ENCODE results near the gene COL6A2. TPM values are rescaled to one million over a fixed set of nuclear protein-coding genes. Genes with fewer than 3 reads are reported as not detected.

Gene COL6A2
- total and polyA plus RNA-seq, 2 of the 13 experiments (the other 11 are each of a cell fraction or from before 2014, with no cell fraction given) = 0.07 to 0.41 TPM

DNA sequence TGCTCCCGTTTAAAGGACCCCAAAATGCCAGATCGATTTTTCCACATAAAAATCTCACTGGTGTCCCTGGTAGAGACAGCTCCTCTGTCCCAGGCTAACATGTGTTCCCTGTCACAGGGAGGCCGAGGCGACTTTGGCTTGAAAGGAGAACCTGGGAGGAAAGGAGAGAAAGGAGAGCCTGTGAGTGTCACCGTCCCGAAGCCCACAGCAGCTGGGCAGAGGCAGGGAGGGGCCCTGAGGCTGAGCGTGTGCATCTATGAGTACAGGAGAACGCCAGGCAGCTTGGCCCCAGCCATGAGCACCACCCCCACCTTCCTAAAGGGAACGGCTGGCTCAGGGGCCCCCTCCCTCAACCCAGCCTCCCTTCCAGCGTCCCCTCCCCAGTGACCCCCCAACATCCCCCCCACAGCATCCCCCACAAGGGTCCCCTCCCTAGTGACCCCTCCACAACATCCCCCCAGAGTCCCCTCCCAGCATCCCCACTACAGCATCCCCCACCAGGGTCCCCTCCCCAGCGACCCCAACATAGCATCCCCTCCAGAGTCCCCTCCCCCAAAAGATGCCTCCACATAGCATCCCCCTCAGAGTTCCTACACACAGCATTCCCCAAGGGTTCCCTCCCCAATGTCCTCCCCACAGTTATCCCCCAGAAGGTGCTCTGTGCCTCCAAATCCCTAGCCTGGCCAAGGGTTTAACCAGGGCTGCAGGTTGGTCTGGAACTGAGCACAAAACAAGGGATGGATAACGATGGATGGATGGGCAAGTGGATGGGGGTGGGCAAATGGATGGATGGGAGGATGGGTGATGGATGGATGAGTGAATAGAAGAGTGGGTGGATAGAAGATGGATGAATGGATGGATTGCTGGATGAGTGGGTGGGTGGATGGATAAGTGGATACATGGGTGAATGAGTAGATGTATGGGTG lies 25.1 kb downstream of the COL6A2 start:
- ChIA-PET POLR2A (no interaction called here), CTCF (ENCODE audit: low intra/inter-chr PET ratio, low total read pairs) (no interaction called here)
- Histone ChIP-seq H4K20me1 (ENCODE audit: insufficient read depth, low read length) (no peaks in the 10 kb centered on the region), H3K27ac (ENCODE audit: extremely low read length, insufficient read depth, low read length) (no peak overlapping the region), H2AFZ (ENCODE audit: low read length) (no peak overlapping the region), H3K9me3 (ENCODE audit: low read length) (no peaks in the 10 kb centered on the region), H3K4me2 (ENCODE audit: low read depth, low read length) (no peak overlapping the region), H3K4me1 (ENCODE audit: insufficient read depth, low read length) (no peaks in the 10 kb centered on the region), H3K27me3 (ENCODE audit: control insufficient read depth in 1 of 2, insufficient read depth in 2 of 2, low read length in 2 of 2) (peaks cover 1 to 19% of the 10 kb centered on the region in 2 experiments; a peak in 2 of 5 replicates), H3K4me3 (replicated peaks in 1 of 3; ENCODE audit: insufficient read depth in 1 of 3, low read depth in 2 of 3, low read length in 3 of 3) (no peak overlapping the region), H3K9ac (ENCODE audit: insufficient read depth, low read depth, low read length) (no peak overlapping the region), H3K36me3 (replicated peaks in 1 of 2; ENCODE audit: control insufficient read depth in 1 of 2, insufficient read depth in 2 of 2, low read length in 2 of 2) (no peaks in the 10 kb centered on the region), H3K79me2 (ENCODE audit: insufficient read depth, low read length) (no peaks in the 10 kb centered on the region)
- BruUV-seq (replicated peaks) = no TSS peak
- DNase-seq (ENCODE audit: low spot score) = no peak
- 37% methylated on average over 8 of the region's 12 CpGs for WGBS (ENCODE audit: low lambda C conversion rate)
- no peak for FAIRE-seq
- in situ Hi-C loops (cut with HindIII; ENCODE audit: extremely low pct_ligation_motif_present, low pct_unique_long_range_greater_than_20kb) (loop anchor here (5.0 kb wide), 1 partner anchor 151 kb away; no protein-coding TSS in a partner anchor), intact Hi-C loops (cut with micrococcal nuclease; ENCODE audit: unreplicated experiment) (no loop called here)
- ATAC-seq = no peak
- TF ChIP-seq MED1 (CRISPR knock-in tag; IDR thresholded peaks at IDR 0.05) (no peak), RELA (CRISPR knock-in tag; IDR thresholded peaks at IDR 0.05) (no peak), TARDBP (CRISPR knock-in tag; IDR thresholded peaks at IDR 0.05) (no peak), RFX5 (IDR thresholded peaks at IDR 0.05; ENCODE audit: low read depth, low read length) (no peak), PHF8 (CRISPR knock-in tag; IDR thresholded peaks at IDR 0.05) (no peak), MLX (CRISPR knock-in tag; IDR thresholded peaks at IDR 0.05) (no peak), ZBTB39 (CRISPR knock-in tag; IDR thresholded peaks at IDR 0.05) (no peak), REXO4 (CRISPR knock-in tag; IDR thresholded peaks at IDR 0.05; ENCODE audit: borderline replicate concordance) (no peak), ZNF639 (CRISPR knock-in tag; conservative IDR thresholded peaks at IDR 0.05) (no peak)
- TF ChIP-seq, protein P1, sequence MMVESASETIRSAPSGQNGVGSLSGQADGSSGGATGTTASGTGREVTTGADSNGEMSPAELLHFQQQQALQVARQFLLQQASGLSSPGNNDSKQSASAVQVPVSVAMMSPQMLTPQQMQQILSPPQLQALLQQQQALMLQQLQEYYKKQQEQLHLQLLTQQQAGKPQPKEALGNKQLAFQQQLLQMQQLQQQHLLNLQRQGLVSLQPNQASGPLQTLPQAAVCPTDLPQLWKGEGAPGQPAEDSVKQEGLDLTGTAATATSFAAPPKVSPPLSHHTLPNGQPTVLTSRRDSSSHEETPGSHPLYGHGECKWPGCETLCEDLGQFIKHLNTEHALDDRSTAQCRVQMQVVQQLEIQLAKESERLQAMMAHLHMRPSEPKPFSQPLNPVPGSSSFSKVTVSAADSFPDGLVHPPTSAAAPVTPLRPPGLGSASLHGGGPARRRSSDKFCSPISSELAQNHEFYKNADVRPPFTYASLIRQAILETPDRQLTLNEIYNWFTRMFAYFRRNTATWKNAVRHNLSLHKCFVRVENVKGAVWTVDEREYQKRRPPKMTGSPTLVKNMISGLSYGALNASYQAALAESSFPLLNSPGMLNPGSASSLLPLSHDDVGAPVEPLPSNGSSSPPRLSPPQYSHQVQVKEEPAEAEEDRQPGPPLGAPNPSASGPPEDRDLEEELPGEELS (CRISPR knock-in tag; IDR thresholded peaks at IDR 0.05) = no peak
- TF ChIP-seq, protein P2, sequence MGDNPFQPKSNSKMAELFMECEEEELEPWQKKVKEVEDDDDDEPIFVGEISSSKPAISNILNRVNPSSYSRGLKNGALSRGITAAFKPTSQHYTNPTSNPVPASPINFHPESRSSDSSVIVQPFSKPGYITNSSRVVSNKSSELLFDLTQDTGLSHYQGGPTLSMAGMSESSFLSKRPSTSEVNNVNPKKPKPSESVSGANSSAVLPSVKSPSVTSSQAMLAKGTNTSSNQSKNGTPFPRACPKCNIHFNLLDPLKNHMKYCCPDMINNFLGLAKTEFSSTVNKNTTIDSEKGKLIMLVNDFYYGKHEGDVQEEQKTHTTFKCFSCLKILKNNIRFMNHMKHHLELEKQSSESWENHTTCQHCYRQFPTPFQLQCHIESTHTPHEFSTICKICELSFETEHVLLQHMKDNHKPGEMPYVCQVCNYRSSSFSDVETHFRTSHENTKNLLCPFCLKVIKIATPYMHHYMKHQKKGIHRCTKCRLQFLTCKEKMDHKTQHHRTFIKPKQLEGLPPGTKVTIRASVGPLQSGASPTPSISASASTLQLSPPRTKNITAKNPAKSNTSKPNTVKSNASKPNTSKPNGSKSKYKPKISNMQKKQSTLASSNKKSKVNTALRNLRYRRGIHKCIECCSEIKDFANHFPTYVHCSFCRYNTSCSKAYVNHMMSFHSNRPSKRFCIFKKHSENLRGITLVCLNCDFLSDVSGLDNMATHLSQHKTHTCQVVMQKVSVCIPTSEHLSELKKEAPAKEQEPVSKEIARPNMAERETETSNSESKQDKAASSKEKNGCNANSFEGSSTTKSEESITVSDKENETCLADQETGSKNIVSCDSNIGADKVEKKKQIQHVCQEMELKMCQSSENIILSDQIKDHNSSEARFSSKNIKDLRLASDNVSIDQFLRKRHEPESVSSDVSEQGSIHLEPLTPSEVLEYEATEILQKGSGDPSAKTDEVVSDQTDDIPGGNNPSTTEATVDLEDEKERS (CRISPR knock-in tag; IDR thresholded peaks at IDR 0.05) = no peak
- TF ChIP-seq, protein P3, sequence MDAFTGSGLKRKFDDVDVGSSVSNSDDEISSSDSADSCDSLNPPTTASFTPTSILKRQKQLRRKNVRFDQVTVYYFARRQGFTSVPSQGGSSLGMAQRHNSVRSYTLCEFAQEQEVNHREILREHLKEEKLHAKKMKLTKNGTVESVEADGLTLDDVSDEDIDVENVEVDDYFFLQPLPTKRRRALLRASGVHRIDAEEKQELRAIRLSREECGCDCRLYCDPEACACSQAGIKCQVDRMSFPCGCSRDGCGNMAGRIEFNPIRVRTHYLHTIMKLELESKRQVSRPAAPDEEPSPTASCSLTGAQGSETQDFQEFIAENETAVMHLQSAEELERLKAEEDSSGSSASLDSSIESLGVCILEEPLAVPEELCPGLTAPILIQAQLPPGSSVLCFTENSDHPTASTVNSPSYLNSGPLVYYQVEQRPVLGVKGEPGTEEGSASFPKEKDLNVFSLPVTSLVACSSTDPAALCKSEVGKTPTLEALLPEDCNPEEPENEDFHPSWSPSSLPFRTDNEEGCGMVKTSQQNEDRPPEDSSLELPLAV (CRISPR knock-in tag; conservative IDR thresholded peaks at IDR 0.05; ENCODE audit: low read depth) = no peak
